DND-41 (cell line): ENCODE results near the gene ZNF484.
"Not testable (repeated sequence)": the region's sequence is repeated elsewhere in the genome, so short reads cannot be mapped to it uniquely, and the experiment has no call there.

Experiments used
- ATAC-seq: fragments of 200-7000 bp; cut with Tn5 transposase; 3 replicates; pipeline ENCODE4 v1.9.1; 2021; ENCODE audit warnings: low read depth; ENCODE audit not compliant: insufficient read depth
- DNase-seq: peaks from one replicate; pipeline ENCODE4 v3.0.0-alpha.2; 2020
- H2AFZ ChIP-seq: 2 replicates; pipeline ENCODE4 v1.6.0; 2012; ENCODE audit warnings: low read depth, low read length
- H3K27ac ChIP-seq: 2 replicates; pipeline ENCODE4 v1.5.1; 2012; ENCODE audit warnings: low read length, inconsistent platforms
- H3K27me3 ChIP-seq: fragments of 200-600 bp; sonication (generic); 2 replicates; pipeline ENCODE4 v1.6.0; 2012; ENCODE audit warnings: low read length, mild to moderate bottlenecking, inconsistent platforms; ENCODE audit not compliant: insufficient read depth, poor library complexity
- H3K36me3 ChIP-seq: 2 replicates; pipeline ENCODE4 v1.5.1; 2012; ENCODE audit warnings: low read length, inconsistent platforms; ENCODE audit not compliant: insufficient read depth
- H3K4me1 ChIP-seq: 2 replicates; pipeline ENCODE4 v1.5.1; 2012; ENCODE audit warnings: mild to moderate bottlenecking, low read length; ENCODE audit not compliant: insufficient read depth
- H3K4me2 ChIP-seq: 2 replicates; pipeline ENCODE4 v1.6.0; 2012; ENCODE audit warnings: mild to moderate bottlenecking, moderate library complexity, low read length, inconsistent platforms; ENCODE audit not compliant: insufficient read depth
- H3K4me3 ChIP-seq, 2 experiments: fragments of 200-600 bp in 1 of 2; shearing (Covaris generic) in 1 of 2; 2 replicates each; pipeline ENCODE4 v1.5.1; 2012 to 2016; ENCODE audit warnings: inconsistent platforms in 2 of 2, low read length in 2 of 2, mild to moderate bottlenecking in 2 of 2, low read depth in 1 of 2, moderate library complexity in 1 of 2
- H3K79me2 ChIP-seq: 2 replicates; pipeline ENCODE4 v1.6.0; 2012; ENCODE audit warnings: low read length, inconsistent platforms; ENCODE audit not compliant: insufficient read depth
- H3K9ac ChIP-seq: 2 replicates; pipeline ENCODE4 v1.6.0; 2012; ENCODE audit warnings: low read depth, mild to moderate bottlenecking, inconsistent platforms, low read length, moderate library complexity
- H3K9me3 ChIP-seq: 2 replicates; pipeline ENCODE4 v1.5.1; 2012; ENCODE audit warnings: low read length, moderate library complexity, mild to moderate bottlenecking, inconsistent platforms; ENCODE audit not compliant: insufficient read depth, severe bottlenecking
- H4K20me1 ChIP-seq: 2 replicates; pipeline ENCODE4 v1.6.0; 2012; ENCODE audit warnings: low read length; ENCODE audit not compliant: insufficient read depth
- CTCF ChIP-seq: IDR thresholded peaks from 2 replicates; pipeline ENCODE4 v1.5.1; 2012; ENCODE audit warnings: borderline replicate concordance, low read length, moderate library complexity, mild to moderate bottlenecking; ENCODE audit not compliant: poor library complexity, severe bottlenecking; ENCODE audit errors: extremely low read depth
- EZH2 ChIP-seq: IDR thresholded peaks from 3 replicates; pipeline ENCODE4 v1.6.1; 2012; ENCODE audit warnings: borderline replicate concordance, low read depth, mild to moderate bottlenecking, moderate library complexity, low read length, inconsistent platforms; ENCODE audit not compliant: severe bottlenecking

Gene ZNF484

GRCh38 chr9:92860867-92861266 lies 17.0 kb downstream of the ZNF484 start:
- Histone ChIP-seq H3K36me3 (peaks cover 35% of the 10 kb centered on the region), H3K27ac (no peak overlapping the region), H3K9ac (no peak overlapping the region), H3K4me3 (no peak overlapping the region), H3K4me2 (no peak overlapping the region), H3K9me3 (no peaks in the 10 kb centered on the region), H3K4me1 (no peaks in the 10 kb centered on the region), H3K27me3 (no peaks in the 10 kb centered on the region), H3K79me2 (peaks cover 58% of the 10 kb centered on the region), H4K20me1 (peaks cover 2% of the 10 kb centered on the region; the same call in 1 of the 2 replicates), H2AFZ (no peak overlapping the region)
- TF ChIP-seq EZH2 (no peak), CTCF (no peak)
- ATAC-seq, result no peak
- no peak for DNase-seq

GRCh38 chr9:92857236-92857635 lies 20.6 kb downstream of the ZNF484 start:
- Histone ChIP-seq H2AFZ (no peak overlapping the region), H3K36me3 (peaks cover 64% of the 10 kb centered on the region)

GRCh38 chr9:92853716-92854115 lies 24.1 kb downstream of the ZNF484 start:
- Histone ChIP-seq H3K79me2 (peaks cover 12% of the 10 kb centered on the region), H3K4me2 (no peak overlapping the region), H3K4me1 (no peaks in the 10 kb centered on the region), H3K27ac (no peak overlapping the region), H4K20me1 (no peaks in the 10 kb centered on the region), H3K36me3 (peaks cover 62% of the 10 kb centered on the region), H3K9me3 (peaks cover 6% of the 10 kb centered on the region), H3K27me3 (no peaks in the 10 kb centered on the region), H3K4me3 (no peak overlapping the region), H3K9ac (no peak overlapping the region), H2AFZ (no peak overlapping the region)
- ATAC-seq, result no peak
- DNase-seq, result no peak
- no peak for TF ChIP-seq EZH2
- no peak for TF ChIP-seq CTCF

More at GRCh38 chr9:92857236-92857635, 20.6 kb downstream of the ZNF484 start:
- no peak overlapping the region for H3K27ac ChIP-seq
- TF ChIP-seq EZH2, result no peak
- TF ChIP-seq CTCF, result no peak
- no peak for ATAC-seq
- no peaks in the 10 kb centered on the region for H3K9me3 ChIP-seq
- no peak overlapping the region for H3K9ac ChIP-seq
- H3K27me3 ChIP-seq, result no peaks in the 10 kb centered on the region
- DNase-seq, result no peak
- no peak overlapping the region for H3K4me2 ChIP-seq
- H4K20me1 ChIP-seq, result no peaks in the 10 kb centered on the region
- H3K4me3 ChIP-seq, result no peak overlapping the region
- no peaks in the 10 kb centered on the region for H3K4me1 ChIP-seq
- peaks cover 29% of the 10 kb centered on the region for H3K79me2 ChIP-seq

GRCh38 chr9:92850898-92851297 lies 26.9 kb downstream of the ZNF484 start:
- ATAC-seq (no peak), DNase-seq (no peak)
- Histone ChIP-seq H4K20me1 (no peaks in the 10 kb centered on the region), H3K4me2 (no peak overlapping the region), H3K27ac (no peak overlapping the region), H3K9me3 (peaks cover 26% of the 10 kb centered on the region), H3K79me2 (no peaks in the 10 kb centered on the region), H3K36me3 (peaks cover 79% of the 10 kb centered on the region), H3K27me3 (no peaks in the 10 kb centered on the region), H3K4me3 (no peak overlapping the region), H2AFZ (no peak overlapping the region), H3K4me1 (no peaks in the 10 kb centered on the region), H3K9ac (no peak overlapping the region)
- no peak for TF ChIP-seq EZH2
- peak; percentile 16 for TF ChIP-seq CTCF

- not testable (repeated sequence) for H3K4me3 ChIP-seq, H3K27ac ChIP-seq, H4K20me1 ChIP-seq, H3K79me2 ChIP-seq, ATAC-seq, H3K27me3 ChIP-seq, H3K4me1 ChIP-seq, H3K4me2 ChIP-seq, H3K9ac ChIP-seq, DNase-seq, H2AFZ ChIP-seq
- peaks cover 26% of the 10 kb centered on the region for H3K9me3 ChIP-seq
- H3K36me3 ChIP-seq, result peaks cover 66% of the 10 kb centered on the region
These were observed 29.1 kb downstream of the ZNF484 start for GRCh38 chr9:92848740-92849139.
